Measurements from ENCODE around the gene AGL. TPM values are rescaled to one million over a fixed set of nuclear protein-coding genes. Genes with fewer than 3 reads are reported as not detected.
"Not testable (repeated sequence)": the region's sequence is repeated elsewhere in the genome, so short reads cannot be mapped to it uniquely, and the experiment has no call there.

AGL gene
- polyA plus RNA-seq, 1 experiment, result 7.2 TPM

DNA sequence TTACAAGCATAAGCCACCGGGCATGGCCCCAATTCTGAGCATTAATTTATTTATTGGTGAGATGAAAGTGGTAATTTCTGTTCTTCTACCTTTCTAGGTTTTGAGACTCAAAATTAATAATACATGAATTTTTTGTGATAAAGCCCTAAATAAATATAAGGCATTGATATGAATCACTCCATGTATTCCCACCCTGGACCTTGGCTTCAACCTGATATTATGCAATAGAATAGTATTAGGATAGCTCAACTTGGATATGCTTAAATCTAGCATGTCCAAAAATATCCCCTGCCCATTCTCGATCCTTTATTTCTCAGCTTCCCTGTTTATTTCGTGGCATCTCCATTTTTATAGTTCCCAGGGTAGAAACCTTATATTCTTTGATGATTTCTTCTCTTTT is 2.5 kb downstream of the AGL start:
- ChIA-PET POLR2A (no interaction called here), CTCF (no interaction called here)
- H3K9me3 ChIP-seq (ENCODE audit: control insufficient read depth, insufficient read depth, low read length), result no peaks in the 10 kb centered on the region; the same call in 1 of the 2 replicates
- H3K27me3 ChIP-seq (ENCODE audit: control insufficient read depth, insufficient read depth, low read length), result no peaks in the 10 kb centered on the region
- TF ChIP-seq, protein P1, sequence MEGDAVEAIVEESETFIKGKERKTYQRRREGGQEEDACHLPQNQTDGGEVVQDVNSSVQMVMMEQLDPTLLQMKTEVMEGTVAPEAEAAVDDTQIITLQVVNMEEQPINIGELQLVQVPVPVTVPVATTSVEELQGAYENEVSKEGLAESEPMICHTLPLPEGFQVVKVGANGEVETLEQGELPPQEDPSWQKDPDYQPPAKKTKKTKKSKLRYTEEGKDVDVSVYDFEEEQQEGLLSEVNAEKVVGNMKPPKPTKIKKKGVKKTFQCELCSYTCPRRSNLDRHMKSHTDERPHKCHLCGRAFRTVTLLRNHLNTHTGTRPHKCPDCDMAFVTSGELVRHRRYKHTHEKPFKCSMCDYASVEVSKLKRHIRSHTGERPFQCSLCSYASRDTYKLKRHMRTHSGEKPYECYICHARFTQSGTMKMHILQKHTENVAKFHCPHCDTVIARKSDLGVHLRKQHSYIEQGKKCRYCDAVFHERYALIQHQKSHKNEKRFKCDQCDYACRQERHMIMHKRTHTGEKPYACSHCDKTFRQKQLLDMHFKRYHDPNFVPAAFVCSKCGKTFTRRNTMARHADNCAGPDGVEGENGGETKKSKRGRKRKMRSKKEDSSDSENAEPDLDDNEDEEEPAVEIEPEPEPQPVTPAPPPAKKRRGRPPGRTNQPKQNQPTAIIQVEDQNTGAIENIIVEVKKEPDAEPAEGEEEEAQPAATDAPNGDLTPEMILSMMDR (IDR thresholded peaks at IDR 0.05; ENCODE audit: low read depth, low read length), result no peak
- H3K4me3 ChIP-seq (ENCODE audit: low read depth, low read length), result no peak overlapping the region
- H3K27ac ChIP-seq (ENCODE audit: low read depth, low read length), result no peak overlapping the region
- no peak for DNase-seq (ENCODE audit: low read depth, low spot score)

DNA sequence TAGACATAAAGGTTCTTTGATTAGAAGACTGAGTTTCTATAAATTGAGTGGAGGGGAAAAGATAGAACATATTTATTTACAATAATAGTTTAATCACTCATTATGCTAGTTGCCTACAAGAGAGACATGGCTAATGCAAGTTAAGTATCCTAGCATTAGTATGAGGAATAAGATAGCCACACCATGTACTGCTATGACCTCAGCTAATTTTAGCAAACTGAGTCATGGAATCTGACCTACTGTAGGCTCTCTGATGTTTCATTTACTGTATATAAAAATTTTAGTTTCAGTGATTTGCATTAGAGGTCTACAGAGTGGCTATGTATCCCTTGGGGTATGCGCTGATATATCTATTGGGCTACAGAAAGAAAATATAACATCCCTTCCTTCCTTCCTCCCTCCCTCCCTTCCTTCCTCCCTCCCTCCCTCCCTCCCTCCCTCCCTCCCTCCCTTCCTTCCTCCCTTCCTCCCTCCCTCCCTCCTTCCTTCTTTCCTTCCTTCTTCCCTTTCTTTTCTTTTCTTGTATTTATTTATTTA is 5.8 kb downstream of the AGL start:
- Histone ChIP-seq H3K4me3 (ENCODE audit: low read depth, low read length) (no peak overlapping the region), H3K27ac (ENCODE audit: low read depth, low read length) (no peak overlapping the region), H3K9me3 (ENCODE audit: control insufficient read depth, insufficient read depth, low read length) (no peaks in the 10 kb centered on the region; the same call in 1 of the 2 replicates), H3K27me3 (ENCODE audit: control insufficient read depth, insufficient read depth, low read length) (no peaks in the 10 kb centered on the region)
- ChIA-PET CTCF (no interaction called here), POLR2A (interaction anchor here (0.6 kb wide), 2 partner anchors 181 to 382 kb away, joined by 3 to 5 read pairs; no protein-coding TSS in a partner anchor)
- no peak for DNase-seq (ENCODE audit: low read depth, low spot score)
- TF ChIP-seq, protein P1 (IDR thresholded peaks at IDR 0.05; ENCODE audit: low read depth, low read length), result no peak

DNA sequence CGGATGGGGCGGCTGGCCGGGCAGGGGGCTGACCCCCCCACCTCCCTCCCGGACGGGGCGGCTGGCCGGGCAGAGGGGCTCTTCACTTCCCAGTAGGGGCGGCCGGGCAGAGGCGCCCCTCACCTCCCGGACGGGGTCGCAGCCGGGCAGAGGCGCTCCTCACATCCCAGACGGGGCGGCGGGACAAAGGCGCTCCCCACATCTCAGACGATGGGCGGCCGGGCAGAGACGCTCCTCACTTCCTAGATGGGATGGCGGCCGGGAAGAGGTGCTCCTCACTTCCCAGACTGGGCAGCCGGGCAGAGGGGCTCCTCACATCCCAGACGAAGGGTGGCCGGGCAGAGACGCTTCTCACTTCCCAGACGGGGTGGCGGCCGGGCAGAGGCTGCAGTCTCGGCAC is 6.9 kb downstream of the AGL start:
- CTCF ChIA-PET; H3K4me3 ChIP-seq (ENCODE audit: low read depth, low read length); H3K27me3 ChIP-seq (ENCODE audit: control insufficient read depth, insufficient read depth, low read length); H3K9me3 ChIP-seq (ENCODE audit: control insufficient read depth, insufficient read depth, low read length); H3K27ac ChIP-seq (ENCODE audit: low read depth, low read length); POLR2A ChIA-PET; DNase-seq (ENCODE audit: low read depth, low spot score): not testable (repeated sequence)

DNA sequence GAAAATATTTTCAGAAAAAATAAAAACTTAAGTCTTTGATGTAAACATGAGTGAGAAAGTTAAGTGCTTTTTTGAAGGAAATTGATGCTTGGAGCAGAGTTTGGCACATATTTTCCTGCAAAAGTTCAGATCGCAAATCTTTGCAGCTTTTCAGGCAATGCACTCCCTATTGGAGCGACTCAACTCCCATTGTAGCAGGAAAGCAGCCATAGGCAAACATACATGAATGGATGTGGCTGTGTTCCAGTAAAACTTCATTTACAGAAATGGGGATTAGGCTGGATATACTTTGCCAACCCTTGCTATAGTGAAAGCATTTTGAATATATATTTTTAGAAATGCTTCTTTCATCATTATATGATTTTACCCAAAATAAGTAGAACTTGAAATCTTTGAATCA is 8.1 kb downstream of the AGL start:
- no peak overlapping the region for H3K4me3 ChIP-seq (ENCODE audit: low read depth, low read length)
- no peak overlapping the region for H3K27ac ChIP-seq (ENCODE audit: low read depth, low read length)
- no peaks in the 10 kb centered on the region for H3K27me3 ChIP-seq (ENCODE audit: control insufficient read depth, insufficient read depth, low read length)
- no peaks in the 10 kb centered on the region; the same call in 1 of the 2 replicates for H3K9me3 ChIP-seq (ENCODE audit: control insufficient read depth, insufficient read depth, low read length)
- CTCF ChIA-PET, result interaction anchor here (1.3 kb wide), 1 partner anchor 8 kb away, joined by 3 read pairs; the partner anchor contains the start of gene AGL
- TF ChIP-seq, protein P1 (IDR thresholded peaks at IDR 0.05; ENCODE audit: low read depth, low read length), result no peak
- DNase-seq (ENCODE audit: low read depth, low spot score), result no peak
- POLR2A ChIA-PET, result no interaction called here

DNA sequence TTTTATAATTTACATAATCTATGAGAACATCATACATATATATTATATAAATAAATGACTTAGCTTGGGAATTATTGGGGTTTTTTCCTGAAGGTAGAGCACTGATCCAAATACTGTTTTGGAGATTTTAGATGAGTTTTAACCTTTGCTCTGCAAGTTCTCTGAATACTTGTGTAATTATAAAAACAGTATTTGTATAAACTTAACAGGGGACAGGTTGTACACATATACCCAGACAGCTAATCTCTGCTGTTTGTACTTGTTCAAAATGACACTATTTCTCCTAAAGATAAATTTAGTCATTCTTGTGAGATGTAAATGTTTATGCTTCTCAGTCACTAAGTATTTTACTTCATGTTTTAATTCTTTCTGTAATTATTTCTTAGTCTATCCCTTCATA is 8.7 kb downstream of the AGL start:
- no peak for DNase-seq (ENCODE audit: low read depth, low spot score)
- Histone ChIP-seq H3K27ac (ENCODE audit: low read depth, low read length) (no peak overlapping the region), H3K4me3 (ENCODE audit: low read depth, low read length) (no peak overlapping the region), H3K9me3 (ENCODE audit: control insufficient read depth, insufficient read depth, low read length) (no peaks in the 10 kb centered on the region; the same call in 1 of the 2 replicates), H3K27me3 (ENCODE audit: control insufficient read depth, insufficient read depth, low read length) (no peaks in the 10 kb centered on the region)
- POLR2A ChIA-PET, result no interaction called here
- CTCF ChIA-PET, result interaction anchor here (1.3 kb wide), 1 partner anchor 9 kb away, joined by 3 read pairs; the partner anchor contains the start of gene AGL
- TF ChIP-seq, protein P1 (IDR thresholded peaks at IDR 0.05; ENCODE audit: low read depth, low read length), result no peak

All from AG04450 (cell line).